ENCODE data around the gene CGB1.
"Not testable (repeated sequence)": the region's sequence is repeated elsewhere in the genome, so short reads cannot be mapped to it uniquely, and the experiment has no call there.

The CGB1 gene

GRCh38 chr19:49057636-49058234 is 21.0 kb upstream of the CGB1 start, which contains the start of gene CGB7:
CGB7 (minus strand) TSS chr19:49057749; CDS start chr19:49055375, 2,374 bp downstream.
- DNase-seq: no peak

- not testable (repeated sequence) for DNase-seq
These were observed 20.4 kb upstream of the CGB1 start for GRCh38 chr19:49056902-49057596.

DNA sequence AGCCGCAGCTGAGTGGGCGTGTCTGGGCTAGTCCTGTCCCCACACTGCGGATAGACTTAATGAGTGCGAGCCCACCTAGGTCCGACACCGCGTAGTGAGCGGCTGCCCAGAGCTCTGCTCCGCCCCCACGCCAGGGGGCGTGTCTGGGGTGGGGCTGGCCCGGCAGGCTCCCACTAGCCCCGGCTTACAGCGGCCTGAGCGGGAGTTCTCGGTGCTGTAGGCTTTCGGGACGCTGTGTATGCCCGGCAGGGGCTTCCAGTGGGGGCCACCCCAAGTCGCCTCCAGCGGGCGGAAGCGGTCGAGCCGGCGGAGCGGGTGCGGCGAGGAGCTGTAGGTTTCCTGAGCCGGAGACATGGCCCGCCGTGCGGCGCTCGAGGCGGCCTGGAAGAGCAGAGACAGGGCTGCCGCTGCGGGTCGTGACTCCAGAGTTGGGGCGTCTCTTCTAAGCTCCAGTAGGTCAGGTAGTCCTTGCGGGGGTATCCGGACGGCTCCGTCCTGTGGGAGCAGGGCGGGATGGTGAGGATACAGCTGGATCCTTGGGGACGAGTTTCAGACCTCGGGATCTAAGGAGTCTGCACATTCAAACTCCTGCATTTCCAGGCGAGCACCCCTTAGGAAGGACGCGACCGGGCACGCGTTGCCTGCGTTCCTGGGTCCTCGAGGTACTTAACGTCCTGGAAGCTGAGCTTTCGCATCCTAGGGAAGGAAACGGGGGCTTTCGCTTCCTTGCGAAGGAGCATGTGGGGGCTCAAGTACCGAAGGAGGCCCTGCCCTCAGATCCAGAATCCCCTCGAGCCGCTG is 19.6 kb upstream of the CGB1 start:
- no peak for DNase-seq

DNA sequence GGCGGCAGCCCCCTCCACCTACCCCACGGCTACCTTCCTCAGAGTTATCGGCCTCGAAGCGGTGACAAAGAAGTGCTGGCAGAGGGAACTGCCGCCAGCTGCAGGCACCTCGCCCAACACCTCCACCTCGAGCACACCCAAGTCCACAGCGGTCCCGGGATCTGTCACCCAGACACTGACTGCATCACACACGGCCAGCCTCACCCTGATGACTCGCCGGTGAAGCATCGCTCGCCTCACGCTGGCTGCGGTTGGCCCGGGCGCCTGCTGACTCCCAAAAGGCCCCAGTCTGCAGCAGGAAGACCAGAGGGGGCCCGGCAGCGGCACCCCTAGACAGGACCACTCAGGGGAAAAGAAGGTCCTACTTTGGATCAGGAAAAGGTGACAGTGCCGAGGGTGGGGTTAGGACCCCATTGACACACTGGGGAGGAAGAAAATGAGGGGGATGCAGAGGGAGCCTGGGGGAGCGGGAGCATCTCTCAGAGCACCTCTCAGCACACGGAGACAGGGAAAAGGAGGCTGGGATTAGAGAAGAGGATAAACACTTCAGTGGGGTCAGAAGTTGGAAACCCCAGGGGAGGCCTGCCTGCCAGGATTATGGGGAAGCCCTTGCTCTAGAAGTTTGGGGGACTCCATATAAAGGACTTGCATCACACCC is 13.8 kb upstream of the CGB1 start:
- DNase-seq: not testable (repeated sequence)

DNA sequence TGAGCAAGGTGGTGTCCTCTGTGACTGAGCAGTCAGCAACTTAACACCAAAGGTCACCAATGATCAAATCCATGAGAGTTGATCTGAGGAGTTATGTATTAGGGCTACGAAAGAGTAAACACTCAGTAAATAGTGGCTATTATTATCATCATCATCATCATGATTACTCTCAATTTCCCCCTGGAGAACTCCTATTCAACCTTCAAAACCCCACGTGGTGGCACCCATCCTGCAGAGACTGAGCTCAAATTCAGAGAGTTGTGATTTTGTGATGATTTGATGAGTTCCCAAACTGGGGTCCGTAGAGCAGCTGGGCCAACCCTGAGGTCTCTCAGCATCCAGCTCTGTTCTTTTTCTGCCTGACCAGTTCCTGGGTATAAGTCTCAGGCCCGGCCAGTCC is 13.1 kb upstream of the CGB1 start:
- DNase-seq: not testable (repeated sequence)

DNA sequence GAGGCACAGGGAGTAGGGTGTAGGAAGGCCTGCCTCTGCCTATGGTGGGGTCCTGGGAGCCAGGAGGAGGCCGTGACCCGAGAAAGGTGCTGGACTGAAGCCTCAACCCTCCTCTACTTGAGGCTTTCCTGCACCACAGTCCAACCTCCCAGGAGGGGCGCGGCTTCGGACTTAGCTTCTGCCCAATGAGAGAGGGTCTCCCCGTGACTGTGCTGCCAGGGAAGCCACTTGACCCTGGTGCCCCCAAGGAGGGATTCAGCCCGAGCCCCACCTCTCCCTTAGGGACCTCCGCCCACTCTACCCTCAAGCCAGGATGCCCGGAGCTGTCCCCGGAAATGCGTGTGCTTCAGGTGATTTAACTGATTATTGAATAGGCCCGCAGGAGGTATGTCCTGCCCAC is 12.3 kb upstream of the CGB1 start, which contains the start of gene CGB8:
CGB8 (minus strand) TSS at position 101 of the 400 bp plus-strand sequence. CDS start 372 bp downstream, outside the sequence.
- not testable (repeated sequence) for DNase-seq

GRCh38 chr19:49043548-49043947 is 6.9 kb upstream of the CGB1 start, which contains the start of gene CGB5:
CGB5 (plus strand) TSS chr19:49043848; CDS start chr19:49044210, 362 bp downstream.
- not testable (repeated sequence) for DNase-seq

GRCh38 chr19:49042666-49043065 is 6.0 kb upstream of the CGB1 start:
- DNase-seq: not testable (repeated sequence)

GRCh38 chr19:49042177-49042576 is 5.5 kb upstream of the CGB1 start:
- DNase-seq: no peak

DNA sequence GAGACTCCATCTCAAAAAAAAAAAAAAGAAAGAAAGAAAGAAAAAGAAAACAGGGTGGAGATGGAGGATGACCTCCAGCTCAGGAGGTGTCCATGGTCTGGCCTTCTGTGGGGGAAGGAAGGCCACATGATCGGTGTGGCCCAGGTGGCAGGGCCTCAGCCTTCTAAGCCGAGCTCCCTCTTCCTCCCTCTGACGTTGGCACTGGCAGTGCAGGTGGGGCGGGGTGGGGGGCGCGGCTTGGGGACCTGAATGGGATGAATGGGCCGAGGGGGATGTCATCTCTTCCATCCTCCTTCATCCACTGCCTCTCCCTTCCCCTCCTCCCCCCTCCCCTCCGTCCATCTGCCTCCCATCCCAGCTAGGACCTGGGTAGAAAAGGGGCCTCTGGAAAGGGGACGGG is 3.0 kb upstream of the CGB1 start:
- not testable (repeated sequence) for DNase-seq

DNA sequence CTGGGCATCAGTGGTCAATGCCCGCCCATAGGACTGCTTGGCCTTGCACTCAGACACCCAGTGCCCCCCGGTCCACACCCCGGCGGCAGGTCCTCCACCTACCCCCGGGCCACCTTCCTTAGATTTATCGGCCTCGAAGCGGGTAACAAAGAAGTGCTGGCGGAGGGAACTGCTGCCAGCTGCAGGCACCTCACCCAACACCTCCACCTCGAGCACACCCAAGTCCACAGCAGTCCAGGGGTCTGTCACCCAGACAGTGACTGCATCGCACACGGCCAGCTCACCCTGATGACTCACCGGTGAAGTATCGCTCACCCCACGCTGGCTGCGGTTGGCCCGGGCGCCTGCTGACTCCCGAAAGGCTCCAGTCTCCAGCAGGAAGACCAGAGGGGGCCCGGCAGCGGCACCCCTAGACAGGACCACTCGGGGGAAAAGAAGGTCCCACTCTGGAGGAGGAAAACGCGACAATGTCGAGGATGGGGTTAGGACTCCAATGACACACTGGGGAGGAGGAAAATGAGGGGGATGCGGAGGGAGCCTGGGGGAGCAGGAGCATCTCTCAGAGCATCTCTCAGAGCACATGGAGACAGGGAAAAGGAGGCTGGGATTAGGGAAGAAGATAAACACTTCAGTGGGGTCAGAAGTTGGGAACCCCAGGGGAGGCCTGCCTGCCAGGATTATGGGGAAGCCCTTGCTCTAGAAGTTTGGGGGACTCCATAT is 2.0 kb upstream of the CGB1 start:
- not testable (repeated sequence) for DNase-seq

GRCh38 chr19:49038111-49038510 is 1.4 kb upstream of the CGB1 start:
- not testable (repeated sequence) for DNase-seq

DNA sequence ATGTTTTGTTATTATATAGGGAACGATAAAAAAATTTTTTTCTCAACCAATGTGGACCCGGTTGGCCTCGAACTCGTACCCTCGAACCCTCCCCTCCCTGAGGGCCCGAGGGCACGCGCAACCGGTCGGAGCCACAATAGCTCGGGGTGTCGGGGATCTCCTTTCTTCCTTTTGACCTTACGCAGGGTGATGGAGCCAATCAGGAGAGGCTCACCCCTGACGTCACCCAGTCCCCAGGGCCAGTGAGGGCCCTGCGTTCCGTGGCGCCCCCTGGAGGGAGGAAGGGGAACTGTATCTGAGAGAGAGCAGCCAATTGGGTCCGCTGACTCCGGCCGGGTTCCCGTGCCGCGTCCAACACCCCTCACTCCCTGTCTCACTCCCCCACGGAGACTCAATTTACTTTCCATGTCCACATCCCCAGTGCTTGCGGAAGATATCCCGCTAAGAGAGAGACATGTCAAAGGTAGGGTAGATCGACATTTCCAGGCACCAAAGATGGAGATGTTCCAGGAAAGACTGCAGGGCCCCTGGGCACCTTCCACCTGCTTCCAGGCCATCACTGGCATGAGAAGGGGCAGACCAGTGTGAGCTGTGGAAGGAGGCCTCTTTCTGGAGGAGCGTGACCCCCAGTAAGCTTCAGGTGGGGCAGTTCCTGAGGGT is 4.9 kb downstream of the CGB1 start, which contains the start of gene CGB2:
CGB2 (plus strand) TSS at position 249 of the 660 bp plus-strand sequence; CDS start at position 455, 206 bp downstream.
- DNase-seq: not testable (repeated sequence)

- not testable (repeated sequence) for DNase-seq
These were observed 6.4 kb downstream of the CGB1 start for GRCh38 chr19:49030323-49030722.

DNA sequence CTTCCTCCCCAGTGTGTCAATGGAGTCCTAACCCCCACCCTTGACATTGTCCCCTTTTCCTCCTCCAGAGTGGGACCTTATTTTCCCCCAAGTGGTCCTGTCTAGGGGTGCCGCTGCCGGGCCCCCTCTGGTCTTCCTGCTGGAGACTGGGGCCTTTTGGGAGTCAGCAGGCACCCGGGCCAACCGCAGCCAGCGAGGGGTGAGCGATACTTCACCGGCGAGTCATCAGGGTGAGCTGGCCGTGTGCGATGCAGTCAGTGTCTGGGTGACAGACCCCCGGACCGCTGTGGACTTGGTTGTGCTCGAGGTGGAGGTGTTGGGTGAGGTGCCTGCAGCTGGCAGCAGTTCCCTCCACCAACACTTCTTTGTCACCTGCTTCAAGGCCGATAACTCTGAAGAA is 6.9 kb downstream of the CGB1 start:
- not testable (repeated sequence) for DNase-seq

DNA sequence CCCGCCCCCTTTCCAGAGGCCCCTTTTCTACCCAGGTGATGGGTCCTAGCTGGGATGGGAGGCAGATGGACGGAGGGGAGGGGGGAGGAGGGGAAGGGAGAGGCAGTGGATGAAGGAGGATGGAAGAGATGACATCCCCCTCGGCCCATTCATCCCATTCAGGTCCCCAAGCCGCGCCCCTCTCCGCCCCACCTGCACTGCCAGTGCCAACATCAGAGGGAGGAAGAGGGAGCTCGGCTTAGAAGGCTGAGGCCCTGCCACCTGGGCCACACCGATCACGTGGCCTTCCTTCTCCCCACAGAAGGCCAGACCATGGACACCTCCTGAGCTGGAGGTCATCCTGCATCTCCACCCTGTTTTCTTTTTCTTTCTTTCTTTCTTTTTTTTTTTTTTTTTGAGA is 8.0 kb downstream of the CGB1 start:
- not testable (repeated sequence) for DNase-seq

- not testable (repeated sequence) for DNase-seq
These were observed 11.1 kb downstream of the CGB1 start for GRCh38 chr19:49025599-49025998.

- DNase-seq: not testable (repeated sequence)
These were observed 11.6 kb downstream of the CGB1 start for GRCh38 chr19:49025088-49025487.

DNA sequence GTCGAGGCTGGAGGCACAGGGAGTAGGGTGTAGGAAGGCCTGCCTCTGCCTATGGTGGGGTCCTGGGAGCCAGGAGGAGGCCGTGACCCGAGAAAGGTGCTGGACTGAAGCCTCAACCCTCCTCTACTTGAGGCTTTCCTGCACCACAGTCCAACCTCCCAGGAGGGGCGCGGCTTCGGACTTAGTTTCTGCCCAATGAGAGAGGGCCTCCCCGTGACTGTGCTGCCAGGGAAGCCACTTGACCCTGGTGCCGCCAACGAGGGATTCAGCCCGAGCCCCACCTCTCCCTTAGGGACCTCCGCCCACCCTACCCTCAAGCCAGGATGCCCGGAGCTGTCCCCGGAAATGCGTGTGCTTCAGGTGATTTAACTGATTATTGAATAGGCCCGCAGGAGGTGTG is 12.5 kb downstream of the CGB1 start, which contains the start of gene CGB3:
CGB3 (minus strand) TSS at position 101 of the 400 bp plus-strand sequence. CDS start 362 bp downstream, outside the sequence.
- not testable (repeated sequence) for DNase-seq

GRCh38 chr19:49022116-49022515 is 14.6 kb downstream of the CGB1 start:
- no peak for DNase-seq
